Eye (tissue), 1 donor: ENCODE results near the gene PLEKHG4.
A peak's percentile ranks its signal among the peaks of the same experiment; 100 is the strongest.

Experiments used
- DNase-seq: peaks from one replicate; pipeline ENCODE4 v3.0.0-alpha.2; 2015

The PLEKHG4 gene

DNA sequence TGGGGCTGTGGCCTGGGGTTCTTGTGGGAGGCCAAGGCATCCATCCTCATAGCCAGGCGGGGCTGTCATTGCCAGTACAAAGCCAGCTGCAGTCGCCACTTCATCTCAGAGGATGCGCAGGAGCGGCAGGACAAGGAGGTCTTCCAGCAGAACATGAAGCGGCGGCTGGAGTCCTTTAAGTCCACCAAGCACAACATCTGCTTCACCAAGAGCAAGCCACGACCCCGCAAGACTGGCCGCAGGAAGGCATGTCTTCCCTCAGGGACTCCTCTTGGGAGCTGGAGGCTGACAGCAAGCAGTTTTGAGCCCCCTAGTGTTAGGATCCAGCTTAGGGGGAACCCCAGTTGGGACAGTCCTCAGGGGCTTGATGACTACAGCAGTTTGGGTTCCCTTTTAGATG is 15.1 kb upstream of the PLEKHG4 start:
- DNase-seq, result no peak

DNA sequence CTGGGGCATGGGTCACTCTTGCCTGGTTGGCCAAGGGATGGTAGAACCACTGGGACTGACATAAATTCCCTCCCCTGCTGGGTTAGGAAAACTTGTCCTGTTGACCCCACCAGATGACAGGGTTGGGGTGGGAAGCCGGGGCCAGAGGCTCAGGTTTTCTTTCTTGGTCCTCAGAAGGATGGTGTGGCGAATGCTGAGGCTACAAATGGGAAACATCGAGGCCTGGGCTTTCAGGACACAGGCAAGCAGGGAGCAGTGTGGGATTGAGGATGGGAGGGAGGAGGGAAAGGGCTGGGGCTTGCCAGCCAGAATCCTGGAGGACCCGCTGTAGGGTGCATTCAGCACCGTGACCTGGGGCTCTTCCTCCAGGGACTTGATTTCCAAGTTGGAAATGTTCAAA is 14.5 kb upstream of the PLEKHG4 start:
- no peak for DNase-seq

DNA sequence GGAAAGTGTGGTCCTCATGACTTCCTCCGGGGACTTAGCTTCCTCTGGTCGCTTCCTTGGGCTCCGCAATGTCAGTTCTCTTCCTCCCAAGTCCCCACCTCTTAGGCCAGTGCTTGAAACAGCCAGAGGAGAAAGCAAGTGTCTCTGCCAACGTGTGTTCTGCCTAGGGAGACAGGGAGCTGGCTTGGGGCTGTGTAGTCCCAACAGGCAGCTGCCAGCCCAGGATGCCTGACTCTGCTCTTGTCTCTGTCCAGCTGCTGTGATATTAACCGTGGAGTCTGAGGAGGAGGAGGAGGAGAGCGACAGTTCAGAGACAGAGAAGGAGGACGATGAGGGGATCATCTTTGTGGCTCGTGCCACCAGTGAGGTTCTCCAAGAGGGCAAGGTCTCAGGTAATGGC is 13.5 kb upstream of the PLEKHG4 start:
- DNase-seq, result no peak

- no peak for DNase-seq
These were observed 11.2 kb upstream of the PLEKHG4 start for GRCh38 chr16:67268136-67268579.

- DNase-seq, result no peak
These were observed 9.6 kb upstream of the PLEKHG4 start for GRCh38 chr16:67269766-67270165.

GRCh38 chr16:67270931-67271338 is 8.4 kb upstream of the PLEKHG4 start:
- no peak for DNase-seq

DNA sequence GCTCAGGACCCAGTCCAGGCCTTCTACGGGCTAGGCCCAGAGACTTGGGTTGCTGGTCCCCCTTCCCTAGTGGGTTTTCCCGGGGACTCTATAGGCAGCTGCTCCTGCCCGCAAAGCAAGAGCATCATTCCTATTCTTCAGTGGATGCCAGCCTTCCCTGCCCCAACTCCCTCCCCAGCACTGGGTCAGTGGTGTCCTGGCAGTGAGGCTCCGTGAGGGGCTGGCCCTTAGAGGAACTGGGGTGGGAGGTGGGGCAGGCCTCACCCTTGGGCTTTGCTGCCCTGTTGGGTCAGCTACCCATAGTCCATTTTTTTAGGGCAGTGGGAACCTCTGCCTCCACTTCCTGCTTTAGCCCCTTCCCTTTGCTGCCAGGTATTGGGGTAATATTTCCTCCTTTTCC is 7.9 kb upstream of the PLEKHG4 start:
- DNase-seq, result no peak

DNA sequence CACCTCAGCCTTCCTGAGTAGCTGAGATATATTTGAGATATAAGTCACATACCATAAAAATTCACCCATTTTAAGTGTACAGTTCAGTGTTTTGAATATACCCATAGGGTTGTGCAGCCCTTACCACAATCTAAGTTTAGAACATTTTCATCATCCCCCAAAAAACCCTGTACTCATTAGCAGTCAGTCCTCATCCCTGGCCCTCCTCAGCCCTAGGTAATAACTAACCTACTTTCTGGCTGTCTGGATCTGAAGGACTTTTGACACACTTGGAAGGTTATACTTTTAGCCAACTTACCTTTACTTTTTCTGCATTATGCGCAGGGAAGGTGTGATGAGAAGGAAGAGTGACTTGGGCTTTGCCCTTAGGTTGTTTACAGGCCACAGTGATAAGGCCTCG is 4.0 kb upstream of the PLEKHG4 start:
- no peak for DNase-seq

DNA sequence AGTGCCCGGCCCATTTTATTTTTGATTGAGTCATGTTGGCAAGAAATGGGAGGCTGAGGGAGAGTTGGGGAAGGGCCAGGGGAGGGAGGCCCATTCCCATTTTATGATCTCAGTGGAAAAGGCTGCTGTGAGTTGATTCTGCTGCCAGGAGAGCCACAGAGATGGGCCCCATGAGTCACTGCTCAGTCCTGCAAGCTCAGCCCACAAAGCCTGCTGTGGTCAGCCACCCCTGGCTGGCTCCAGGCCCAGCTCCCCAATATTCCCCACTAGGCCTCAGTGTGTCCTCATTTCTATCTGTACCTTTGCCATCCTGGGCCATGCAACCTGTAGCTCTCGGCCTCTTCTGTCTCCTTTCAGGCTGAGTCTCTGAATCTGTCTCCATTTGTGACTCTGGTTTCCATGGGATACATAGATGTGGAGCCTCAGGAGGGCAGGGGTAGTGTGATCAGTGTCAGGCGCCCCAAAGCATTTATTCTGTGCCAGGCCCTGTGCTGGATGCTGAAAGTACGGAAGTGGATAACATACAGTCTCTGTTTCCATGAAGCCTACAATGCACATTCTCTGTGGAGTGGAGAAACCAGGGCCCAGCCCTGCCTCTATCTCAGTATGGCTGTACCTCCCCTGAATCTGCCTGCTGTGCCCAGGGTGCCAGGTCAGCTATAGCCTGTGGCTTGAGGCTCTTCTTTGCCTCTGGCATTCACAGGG is 1.9 kb upstream of the PLEKHG4 start:
- no peak for DNase-seq

DNA sequence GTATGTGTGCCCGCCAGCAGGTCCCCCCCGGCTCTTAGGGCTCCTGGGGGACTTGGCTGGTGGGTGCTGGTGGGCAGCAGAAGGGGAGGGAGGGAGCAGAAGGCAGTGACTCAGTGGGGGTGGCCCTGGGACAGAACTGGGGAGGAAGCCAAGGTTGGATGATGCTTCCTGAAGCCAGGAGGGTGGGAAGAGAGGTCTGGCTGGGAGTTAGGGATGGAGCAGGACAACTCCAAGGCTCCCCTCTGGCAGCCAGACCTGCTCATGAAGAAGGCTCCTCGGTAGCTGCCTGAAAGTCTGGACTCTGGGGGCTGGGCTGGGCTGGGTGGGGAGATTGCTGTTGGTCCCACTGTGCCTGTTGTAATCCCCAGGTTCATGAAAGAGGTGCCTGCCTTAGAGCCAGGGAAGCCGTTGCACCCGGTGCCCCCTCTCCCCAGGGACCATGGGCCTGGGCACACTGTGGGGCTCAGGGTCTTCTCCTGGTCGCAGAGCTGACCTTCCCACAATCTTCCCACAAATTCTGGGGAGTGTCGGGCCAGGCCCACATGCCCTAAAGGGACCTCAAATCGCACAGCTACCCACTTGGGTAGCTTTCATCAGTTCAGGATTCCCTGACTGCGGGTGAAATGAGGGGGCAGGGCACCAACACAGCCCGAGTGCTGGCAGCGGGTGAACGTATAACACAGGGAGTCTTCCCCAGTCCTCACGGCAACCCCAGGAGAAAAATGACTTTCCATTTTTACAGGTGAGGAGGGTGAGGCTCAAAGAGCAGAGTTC is 1.1 kb upstream of the PLEKHG4 start:
- DNase-seq, result no peak

- DNase-seq, result peak; percentile 53
These were observed 498 bp upstream of the PLEKHG4 start for GRCh38 chr16:67278773-67279295.

DNA sequence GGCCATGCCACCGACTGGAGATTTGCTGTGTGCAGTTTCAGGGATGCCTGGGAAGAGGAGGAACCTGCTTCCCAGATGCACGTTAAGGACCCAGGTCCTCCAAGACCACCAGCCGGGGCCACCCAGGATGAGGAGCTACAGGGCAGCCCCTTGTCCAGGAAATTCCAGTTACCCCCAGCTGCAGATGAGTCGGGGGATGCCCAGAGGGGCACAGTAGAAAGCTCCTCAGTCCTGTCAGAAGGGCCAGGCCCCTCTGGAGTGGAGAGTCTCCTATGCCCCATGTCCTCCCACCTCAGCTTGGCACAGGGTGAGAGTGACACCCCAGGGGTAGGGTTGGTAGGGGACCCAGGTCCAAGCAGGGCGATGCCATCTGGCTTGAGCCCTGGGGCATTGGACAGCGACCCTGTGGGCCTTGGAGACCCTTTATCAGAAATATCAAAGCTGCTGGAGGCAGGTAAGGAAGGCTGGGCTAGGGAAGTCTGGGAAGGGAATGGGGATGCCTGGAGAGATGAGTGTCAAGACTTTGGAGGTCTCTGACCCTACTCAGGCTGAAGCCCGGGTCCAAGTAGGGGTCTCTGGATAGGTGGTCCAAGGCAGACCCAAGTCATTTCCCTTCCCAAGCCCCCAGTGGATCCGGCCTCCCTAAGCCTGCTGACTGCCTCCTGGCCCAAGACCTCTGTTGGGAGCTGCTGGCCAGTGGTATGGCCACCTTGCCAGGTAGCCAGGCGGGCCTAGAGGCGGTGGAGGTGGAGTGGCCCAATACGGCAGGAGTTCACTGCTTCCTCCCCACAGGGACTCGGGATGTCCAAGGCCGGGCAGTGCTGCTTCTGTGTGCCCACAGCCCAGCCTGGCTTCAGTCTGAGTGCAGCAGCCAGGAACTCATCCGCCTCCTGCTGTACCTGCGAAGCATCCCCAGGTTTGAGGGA is 1.0 kb downstream of the PLEKHG4 start:
- no peak for DNase-seq

DNA sequence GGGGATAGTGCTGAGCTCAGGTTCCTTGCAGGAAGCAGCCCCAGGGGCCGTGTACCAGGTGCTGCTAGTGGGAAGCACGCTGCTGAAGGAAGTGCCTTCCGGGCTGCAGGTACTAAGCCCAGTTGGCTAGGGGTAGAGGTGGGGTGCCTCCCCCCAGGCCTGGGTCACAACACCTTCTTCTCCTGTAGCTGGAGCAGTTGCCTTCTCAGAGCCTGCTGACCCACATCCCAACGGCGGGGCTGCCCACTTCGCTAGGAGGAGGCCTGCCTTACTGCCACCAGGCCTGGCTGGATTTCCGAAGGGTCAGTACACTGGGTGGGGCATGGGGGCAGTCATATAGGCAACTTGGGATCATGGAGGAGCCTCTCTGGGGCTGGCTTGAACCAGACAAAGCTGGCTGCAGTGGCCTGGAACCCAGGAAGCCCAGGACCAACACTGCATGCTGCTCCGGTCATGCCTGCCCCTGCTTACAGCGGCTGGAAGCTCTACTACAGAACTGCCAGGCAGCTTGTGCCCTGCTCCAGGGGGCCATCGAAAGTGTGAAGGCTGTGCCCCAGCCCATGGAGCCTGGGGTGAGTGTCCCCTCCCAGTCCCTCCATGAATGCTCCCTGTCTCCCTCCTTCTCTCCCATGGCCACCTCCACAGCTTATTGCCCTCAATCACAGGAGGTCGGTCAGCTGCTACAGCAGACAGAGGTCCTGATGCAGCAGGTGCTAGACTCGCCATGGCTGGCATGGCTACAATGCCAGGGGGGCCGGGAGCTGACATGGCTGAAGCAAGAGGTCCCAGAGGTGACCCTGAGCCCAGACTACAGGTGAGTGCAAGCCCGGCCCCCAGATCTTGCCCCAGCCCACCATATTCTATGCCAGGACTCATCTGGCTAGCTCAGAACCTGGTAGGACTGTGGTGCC is 2.5 kb downstream of the PLEKHG4 start:
- no peak for DNase-seq

DNA sequence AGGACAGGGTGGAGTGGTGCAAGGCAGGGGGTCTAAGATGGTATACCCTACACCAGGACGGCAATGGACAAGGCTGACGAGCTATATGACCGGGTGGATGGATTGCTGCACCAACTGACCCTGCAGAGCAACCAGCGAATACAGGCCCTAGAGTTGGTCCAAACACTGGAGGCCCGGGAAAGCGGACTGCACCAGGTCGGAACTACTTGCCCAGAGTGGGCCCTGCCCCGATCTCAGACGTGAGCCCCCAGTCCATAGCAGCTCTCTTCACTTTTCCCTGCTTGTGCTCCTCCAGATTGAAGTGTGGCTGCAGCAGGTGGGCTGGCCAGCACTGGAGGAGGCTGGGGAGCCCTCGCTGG is 3.1 kb downstream of the PLEKHG4 start:
- no peak for DNase-seq

DNA sequence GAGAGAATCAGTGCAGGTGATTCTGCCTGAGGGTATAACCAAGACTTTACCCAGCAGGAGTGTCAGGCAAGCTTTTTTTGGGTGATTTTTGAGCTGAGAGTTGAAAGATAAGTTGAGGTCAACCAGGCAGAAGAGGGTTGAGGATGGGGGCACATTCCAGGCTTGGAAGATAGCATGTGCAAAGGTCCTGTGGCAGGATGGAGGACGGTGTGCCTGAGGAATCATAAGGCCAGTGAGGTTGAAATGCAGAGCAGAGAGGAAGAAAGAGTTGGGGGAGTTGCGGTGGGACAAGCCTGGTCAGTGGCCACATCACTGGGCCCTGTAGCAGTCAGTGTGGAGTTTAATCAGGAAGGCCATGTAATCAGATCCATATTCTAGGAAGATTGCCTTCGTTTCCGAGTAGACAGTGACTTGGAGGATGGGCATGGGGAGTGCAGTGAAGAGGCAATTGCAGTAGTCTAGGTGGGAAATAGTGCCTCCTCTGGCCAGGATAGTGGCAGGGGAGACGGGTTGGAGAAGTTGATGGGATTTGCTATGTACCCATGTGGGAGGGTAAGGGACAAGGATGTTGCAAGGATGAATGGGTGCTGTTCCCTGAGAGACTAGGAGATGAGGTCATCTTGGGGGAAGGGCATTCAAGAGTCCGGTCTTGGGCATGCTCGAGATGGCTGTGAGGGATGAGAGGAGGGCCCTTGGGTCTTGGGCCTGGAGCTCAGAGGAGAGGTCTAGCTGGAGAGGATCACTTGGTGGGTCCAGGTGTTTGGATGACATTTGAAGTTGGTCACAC is 3.9 kb downstream of the PLEKHG4 start:
- no peak for DNase-seq

- DNase-seq, result no peak
These were observed 4.7 kb downstream of the PLEKHG4 start for GRCh38 chr16:67283826-67284555.

- peak; percentile 67 for DNase-seq
These were observed 5.6 kb downstream of the PLEKHG4 start for GRCh38 chr16:67284699-67285646.

- no peak for DNase-seq
These were observed 7.3 kb downstream of the PLEKHG4 start for GRCh38 chr16:67286441-67287235.
